GM21381 (cell line): ENCODE results near the gene POU5F1.
"Not testable (repeated sequence)": the region's sequence is repeated elsewhere in the genome, so short reads cannot be mapped to it uniquely, and the experiment has no call there.

Experiments used
- ATAC-seq: cut with Tn5 transposase; IDR thresholded peaks from one replicate; pipeline ENCODE4 v1.9.1; 2021; ENCODE audit warnings: mild to moderate bottlenecking, moderate library complexity; ENCODE audit not compliant: unreplicated experiment

POU5F1 gene

DNA sequence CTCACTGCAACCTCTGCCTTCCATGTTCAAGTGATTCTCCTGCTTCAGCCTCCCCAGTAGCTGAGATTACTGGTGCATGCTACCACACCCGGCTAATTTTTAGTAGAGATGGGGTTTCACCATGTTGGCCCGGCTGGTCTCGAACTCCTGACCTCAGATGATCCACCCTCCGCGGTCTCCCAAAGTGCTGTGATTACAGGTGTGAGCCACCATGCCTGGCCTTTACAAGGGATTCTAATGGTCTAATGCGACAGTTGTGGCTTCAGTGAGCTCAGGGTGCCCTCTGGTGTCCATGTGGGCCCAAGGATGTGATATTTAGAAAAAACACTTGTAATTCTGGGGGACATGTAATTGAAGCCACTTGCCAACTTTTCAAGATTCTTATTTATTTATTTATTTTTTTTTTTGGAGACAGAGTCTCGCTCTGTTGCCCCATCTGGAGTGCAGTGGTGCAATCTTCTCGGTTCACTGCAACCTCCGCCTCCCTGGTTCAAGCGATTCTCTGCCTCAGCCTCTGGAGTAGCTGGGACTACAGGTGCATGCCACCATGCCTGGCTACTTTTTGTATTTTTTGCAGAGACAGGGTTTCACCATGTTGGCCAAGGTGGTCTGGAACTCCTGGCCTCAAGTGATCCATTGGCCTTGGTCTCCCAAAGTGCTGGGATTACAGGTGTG is 22.1 kb upstream of the POU5F1 start:
- ATAC-seq: not testable (repeated sequence)

DNA sequence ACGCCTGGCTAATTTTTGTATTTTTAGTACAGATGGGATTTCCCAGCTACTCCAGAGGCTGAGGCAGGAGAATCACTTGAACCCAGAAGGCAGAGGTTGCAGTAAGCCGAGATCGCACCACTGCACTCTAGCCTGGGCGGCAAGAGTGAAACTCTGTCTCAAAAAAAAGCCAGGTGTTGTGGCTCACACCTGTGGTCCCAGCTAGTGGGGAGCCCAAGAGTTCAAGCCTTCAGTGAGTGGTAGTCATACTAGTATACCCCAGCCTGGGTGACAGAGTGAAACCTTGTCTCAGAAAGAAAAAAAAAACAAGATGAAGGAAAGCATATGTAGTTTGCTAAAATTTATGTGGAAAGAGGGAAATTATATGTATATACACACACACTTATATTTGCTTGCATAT is 20.0 kb upstream of the POU5F1 start:
- no peak for ATAC-seq

DNA sequence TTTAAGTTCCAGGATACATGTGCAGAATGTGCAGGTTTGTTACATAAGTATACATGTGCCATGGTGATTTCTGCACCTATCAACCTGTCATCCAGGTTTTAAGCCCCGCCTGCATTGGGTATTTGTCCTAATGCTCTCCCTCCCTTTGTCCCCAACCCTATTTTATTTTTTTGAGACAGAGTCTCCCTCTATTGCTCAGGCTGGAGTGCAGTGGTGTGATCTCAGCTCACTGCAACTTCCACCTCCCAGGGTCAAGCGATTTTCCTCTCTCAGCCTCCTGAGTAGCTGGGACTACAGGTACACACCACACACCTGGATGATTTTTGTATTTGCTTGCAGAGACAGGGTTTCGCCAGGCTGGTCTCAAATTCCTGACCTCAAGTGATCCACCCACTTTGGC is 18.7 kb upstream of the POU5F1 start:
- ATAC-seq: not testable (repeated sequence)

DNA sequence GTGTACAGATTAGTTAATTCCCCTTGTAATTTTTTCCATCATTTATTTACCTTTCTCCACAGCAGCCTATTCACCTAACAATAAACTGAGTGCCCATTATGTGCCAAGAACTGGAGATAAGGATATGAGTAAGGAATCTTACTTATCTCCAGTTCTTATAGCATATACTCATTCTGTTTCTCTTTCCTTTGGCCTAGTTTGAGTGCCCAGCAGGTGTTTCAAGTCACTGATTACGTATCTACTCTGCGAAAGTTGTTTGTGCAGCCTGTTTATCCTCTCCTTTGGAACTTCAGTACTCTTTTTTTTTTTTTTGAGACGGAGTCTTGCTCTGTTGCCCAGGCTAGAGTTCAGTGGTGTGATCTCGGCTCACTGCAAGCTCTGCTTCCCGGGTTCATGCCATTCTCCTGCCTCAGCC is 17.3 kb upstream of the POU5F1 start:
- no peak for ATAC-seq

DNA sequence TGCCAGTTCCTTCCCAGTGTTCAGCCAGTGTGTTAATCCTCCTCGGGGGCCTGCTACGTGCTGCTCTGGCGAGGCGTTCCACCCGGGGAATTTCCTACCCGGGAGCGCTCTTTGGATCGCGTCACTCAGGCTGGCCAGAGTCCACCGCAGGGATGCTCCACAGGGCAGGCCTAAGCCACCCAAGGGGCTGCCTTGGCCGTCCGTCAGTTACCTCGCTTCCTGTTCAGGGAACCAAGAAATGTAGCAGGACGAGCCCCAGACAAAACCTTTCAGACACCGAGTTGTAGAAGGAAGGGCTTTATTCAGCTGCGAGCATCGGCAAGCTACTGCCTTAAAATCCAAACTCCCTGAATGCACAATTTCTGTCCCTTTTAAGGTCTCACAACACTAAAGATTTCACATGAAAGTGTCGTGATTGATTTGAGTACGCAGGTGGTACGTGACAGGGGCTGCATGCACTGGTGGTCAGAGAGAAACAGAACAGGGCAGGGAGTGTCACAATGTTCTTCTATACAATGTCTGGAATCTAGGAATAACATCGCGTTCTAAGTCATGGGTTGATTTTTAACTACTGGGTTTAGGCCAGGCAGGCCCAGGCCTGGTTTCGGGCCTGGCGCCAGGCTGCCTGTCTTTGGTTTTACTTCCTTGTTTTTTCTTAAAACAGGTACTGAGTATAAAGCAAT is 15.7 kb upstream of the POU5F1 start:
- ATAC-seq: no peak

DNA sequence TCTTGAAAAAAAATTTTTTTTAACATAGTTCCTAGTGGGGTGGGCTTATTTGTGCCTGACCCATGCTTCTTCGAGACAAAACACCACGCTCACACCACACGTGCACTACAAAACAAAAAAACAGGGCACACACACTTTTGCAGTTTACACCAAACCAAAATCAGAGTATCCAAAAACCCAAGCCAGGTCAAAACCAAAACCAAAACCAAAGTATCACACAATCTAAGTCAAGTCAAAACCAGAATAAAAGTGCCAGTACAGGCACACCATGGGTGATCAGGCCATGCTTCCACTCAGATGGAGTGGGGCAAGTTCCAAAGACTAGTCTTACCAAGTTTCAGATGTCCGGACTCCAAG is 15.2 kb upstream of the POU5F1 start:
- ATAC-seq: not testable (repeated sequence)

DNA sequence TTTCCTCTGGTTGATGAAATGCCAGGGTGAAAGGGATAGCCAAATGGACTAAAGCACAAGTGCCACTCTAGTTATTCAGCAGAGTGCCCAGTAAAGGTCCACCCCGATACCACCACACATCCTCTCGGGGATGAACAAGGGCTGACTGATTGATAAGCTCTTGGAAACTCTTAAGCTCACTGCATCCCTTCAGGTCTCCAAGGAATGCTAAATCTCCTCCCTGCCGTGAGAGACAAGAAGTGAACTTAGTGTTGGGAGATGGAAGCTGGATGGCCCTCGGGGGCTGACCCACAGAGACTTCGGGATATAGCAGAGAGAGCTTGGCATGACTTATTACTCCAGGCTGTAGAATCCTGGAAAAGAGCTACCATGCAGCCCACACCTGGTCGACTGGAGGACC is 13.4 kb upstream of the POU5F1 start:
- ATAC-seq: not testable (repeated sequence)

DNA sequence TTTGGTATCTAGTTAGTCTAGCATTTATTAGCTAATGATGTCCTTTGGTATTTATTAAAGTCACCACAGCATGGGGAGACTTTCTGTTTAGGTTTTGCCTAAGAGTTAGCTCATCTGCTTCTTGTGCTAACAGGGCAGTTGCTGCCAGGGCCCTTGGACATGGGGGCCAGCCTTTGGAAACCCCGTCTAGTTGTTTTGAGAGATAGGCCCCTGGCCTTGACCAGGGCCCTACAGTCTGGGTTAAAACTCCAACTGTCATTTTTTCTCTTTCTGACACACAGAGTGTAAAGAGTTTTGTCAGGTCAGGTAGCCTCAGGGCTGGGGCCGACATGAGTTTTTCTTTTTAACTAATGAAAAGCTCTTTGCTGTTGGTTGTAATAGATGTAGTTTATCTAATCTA is 12.8 kb upstream of the POU5F1 start:
- not testable (repeated sequence) for ATAC-seq

DNA sequence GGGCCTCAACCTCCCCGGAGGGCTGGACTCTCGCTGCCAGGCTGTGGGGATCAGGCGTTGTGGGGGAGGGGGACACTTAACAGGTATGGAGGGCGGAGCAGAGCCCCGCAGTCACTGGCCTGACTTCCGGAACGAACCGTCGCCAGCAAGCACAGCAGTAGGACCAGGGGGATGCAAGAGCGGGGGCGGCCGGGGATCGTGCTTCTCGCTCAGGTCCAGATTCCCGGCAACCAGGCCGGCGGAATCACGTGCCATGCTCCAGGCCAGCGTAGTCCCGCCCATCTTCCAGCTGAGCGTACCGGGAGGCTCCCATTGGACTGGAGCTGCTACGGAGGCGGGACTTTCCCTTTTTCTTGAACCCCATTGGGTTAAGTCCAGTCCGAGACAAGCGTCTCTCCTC is 10.0 kb upstream of the POU5F1 start:
- no peak for ATAC-seq

DNA sequence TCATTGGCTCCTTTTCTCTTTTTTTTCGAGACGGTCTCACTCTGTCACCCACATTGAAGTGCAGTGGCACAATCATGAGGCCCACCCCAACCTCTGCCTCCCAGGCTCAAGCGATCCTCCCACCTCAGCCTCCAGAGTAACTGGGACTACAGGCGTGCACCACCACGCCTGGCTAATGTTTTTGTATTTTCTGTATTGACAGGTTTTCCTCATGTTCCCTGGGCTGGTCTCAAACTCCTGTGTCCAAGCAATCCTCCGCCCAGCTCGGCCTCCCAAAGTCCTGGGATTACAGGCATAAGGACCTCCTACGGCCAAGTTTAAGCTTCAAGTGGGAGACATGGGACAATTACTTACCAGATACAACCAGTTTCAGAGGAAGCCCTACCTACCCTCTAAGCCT is 9.4 kb upstream of the POU5F1 start:
- ATAC-seq: no peak

DNA sequence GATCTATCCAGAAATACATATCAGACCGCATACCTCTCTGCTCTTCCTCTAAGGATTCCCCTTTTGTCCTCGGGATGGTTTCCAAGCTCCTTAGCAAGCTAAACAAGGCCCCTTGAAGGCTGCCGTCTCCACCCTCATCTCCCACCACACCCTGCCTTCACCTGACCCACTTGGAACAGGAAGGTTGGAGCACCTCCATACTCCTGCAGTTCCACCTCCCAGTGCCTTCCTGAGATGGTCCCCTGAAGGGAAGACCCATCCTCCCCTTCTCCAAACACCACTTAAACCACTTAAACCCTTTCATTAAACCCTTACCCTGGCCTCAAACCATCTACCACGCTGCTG is 8.5 kb upstream of the POU5F1 start:
- ATAC-seq: no peak

DNA sequence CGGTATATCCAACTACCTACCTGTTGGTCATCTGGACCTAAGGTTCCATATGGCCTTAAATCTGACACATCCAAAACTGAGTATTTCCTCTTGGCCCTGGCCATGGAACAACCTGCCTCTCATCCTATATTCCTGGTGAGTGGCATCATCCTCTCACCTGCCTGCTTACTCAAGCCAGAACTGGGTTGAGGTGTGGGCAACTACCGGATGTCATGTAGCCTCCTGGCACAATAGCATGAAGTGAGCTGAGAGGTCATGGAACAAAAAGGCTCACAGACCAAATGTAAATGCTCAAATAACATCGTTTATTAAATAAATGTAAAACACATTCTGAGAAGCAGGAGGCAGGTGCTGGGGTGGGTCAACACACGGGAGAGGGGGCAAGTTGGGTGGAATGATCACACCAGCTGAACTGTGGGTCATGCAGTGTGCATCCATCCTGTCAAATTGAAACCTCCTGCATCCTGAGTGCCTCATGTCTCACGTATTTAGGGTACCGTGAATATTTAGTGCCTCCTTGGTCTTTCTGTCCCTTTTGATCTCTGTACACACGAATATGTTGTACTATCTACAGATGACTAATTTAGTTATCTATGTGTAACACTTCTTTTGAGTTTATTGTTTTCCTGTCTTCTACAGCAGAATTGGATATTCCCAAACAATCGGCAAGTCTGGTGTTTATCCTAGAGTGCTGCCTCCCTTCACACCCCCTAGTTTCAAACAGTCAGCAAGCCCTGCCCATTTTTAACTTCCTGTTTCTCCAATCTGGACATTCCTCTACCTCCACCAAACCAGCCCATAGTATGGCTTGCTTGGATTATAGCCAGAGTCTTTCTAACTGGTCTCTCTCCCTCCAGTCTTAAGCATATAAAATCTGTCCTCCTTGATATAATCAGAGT is 7.9 kb upstream of the POU5F1 start:
- no peak for ATAC-seq

DNA sequence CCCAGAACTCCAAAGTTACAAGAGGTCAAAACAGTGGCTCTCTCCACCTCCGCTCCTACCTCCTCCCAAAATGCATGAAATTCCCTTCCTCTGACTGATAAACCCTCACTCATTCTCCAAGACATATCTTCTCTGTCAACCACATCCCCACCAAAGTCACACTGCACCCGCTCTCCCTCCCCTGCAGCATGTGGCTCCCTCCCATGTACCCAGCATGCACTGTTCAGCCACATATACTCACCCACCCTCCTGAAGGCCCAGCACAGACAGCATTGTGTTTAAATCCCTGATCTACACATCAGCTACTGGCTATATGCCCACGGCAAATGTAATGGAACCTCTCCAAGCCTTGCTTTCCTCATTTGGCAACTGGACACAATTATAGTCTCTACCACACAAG is 5.5 kb upstream of the POU5F1 start:
- no peak for ATAC-seq

DNA sequence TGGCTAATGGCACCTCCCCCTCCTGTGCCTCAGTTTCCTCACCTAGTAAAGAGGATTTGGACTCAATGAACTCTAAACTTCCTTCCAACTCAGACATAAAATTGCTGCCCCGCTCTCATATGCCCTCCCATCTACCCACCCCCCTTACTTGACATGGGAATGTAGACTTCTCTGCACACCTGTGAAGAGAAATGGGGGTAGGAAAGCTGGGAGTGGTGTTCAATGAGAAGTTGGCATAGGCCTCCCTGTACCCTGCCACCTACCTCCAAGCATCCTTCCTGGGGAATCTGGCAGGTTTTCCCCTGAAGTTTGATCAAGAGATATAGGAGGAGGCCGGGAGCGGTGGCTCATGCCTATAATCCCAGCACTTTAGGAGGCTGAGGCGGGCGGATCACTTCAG is 3.9 kb upstream of the POU5F1 start:
- ATAC-seq: no peak

DNA sequence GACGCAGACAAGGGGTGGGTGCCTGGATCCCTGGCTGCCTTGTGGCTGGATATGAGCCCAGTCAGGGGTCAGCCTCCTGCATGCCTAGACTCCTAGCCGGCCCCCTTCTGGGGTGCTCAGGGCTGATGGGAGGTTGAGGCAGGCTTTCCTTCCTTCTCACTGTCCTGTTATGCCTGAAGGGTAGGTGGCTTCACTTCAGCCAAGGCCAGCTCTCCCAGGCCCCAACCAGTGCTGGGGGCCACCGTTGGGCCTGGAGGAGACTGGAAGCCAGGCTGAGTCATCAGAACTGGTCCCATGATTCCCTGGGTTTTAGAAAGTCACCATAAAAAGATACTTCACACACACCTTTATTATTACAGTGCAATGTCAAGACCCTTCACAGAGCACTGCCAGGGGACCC is 2.9 kb upstream of the POU5F1 start:
- no peak for ATAC-seq

DNA sequence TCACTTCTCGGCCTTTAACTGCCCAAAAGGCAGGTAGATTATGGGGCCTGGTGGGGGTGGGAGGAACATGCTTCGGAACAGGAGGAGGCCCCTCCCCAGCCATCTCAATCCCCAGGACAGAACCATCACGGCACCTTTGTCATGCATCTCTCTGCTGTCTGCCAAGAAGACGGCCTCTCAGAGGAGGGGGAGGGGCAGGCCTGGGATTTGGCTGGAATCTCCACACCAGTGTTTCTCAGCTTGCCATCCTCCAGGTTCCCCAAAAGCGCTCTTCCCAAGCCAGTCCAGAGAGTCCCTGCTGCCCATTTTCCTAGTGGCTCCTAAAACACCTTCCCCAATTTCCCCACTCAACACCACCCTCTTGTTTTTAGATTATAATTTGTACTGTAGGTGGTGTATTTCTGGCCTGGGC is 2.5 kb upstream of the POU5F1 start:
- no peak for ATAC-seq

DNA sequence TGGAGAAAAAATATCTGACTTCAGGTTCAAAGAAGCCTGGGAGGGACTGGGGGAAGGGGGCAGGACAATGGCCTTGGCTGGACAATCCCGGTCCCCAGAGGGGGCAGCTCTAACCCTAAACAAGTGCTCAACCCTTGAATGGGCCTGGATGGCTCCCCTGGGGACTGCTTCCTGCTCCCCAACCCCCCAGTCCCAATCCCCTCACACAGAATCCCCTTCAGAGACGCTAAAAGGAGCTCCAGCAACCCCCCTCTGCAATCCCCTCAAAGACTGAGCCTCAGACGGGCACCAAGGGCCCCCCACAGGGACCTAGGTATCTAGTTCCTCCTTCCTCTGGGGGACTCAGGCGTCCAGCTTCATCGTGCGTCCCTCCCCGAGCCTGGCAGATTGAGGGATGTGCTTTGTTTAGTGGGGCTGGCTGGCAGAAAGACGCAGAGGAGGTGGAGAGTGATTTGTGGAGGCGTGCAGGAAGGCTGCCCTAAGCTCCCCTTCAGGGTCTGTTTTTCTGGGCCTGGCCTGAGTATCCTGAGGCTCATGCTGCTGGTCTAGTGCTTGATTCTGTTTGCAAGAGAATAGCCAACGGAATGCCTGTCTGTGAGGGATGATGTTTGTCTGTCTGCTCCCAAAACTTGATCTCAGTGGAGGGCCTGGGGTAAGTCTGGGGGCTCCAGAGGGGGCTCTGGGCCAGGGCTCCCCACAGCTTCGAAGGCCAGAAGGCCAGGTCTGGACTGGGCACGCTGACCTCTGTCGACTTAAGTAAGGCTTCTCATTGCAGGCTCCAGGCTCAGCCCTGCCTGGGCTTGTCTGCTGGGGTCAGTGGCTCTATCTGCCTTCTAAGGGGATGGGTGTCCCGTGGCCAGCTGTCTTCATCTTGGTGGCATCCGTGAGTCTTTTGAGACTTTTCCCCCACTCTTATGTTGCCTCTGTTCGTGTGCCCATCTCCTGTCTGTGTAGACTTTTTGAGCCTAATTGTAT is 1.7 kb upstream of the POU5F1 start:
- ATAC-seq: no peak

DNA sequence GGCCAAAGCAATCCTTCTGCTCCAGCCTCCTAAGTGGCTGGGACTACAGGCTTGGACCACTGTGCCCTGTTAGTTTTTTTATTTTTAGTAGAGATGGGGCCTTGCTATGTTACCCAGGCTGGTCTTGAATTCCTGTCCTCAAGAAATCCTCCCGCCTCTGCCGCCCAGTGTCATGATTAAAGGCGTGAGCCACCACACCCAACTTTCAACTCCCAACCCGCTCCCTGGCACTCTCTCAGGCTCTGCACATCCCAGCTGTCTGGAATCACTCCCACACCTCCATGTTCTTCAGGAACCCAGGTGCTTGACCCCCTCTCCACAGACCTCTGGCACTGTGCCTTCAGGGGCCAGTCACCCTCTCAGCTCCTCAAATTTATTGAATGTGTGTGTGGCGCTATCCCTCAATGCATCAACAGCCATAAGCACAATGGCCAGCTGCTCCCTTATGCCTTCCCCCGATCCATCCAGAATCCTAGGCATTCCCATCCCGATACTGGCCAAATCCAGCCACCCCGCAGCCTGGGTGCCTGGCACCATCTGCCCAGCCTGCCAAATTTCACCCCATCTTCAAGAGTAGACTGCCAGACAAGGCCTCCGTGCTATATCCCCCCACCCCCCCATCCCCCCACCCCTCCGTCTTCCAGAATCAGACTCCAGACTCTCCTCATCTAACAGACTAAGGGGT is 647 bp upstream of the POU5F1 start:
- no peak for ATAC-seq

DNA sequence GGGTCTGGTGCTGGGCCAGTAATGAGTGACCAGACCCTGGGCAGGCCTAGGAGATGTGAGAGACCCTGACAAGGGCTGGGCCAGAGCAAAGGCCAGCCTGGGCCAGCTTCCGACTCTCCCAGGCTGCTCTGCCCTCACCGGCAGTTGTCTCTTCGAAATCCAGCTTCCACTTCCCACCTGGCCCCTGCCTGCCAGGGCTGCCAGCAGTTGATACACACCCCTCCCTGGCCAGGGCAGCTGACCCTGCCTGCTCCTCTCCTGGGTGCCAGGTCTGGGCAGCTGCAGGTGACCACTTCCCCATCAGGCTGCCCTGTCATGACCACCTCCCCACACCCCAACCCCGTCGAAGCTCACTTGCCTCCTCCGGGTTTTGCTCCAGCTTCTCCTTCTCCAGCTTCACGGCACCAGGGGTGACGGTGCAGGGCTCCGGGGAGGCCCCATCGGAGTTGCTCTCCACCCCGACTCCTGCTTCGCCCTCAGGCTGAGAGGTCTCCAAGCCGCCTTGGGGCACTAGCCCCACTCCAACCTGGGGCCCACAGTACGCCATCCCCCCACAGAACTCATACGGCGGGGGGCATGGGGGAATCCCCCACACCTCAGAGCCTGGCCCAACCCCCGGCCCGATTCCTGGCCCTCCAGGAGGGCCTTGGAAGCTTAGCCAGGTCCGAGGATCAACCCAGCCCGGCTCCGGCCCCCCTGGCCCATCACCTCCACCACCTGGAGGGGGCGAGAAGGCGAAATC is 453 bp downstream of the POU5F1 start:
- ATAC-seq: not testable (repeated sequence)
